Small intestine (tissue), 7 donors: ENCODE data around the gene B4GALT4. TPM values are rescaled to one million over a fixed set of nuclear protein-coding genes. Genes with fewer than 3 reads are reported as not detected.
"Not testable (repeated sequence)": the region's sequence is repeated elsewhere in the genome, so short reads cannot be mapped to it uniquely, and the experiment has no call there.

Experiments used
- DNase-seq, 2 donors: peaks; one replicate each; pipeline versions ENCODE4 v3.0.0 to v3.0.0-alpha.2; 2013
- FAIRE-seq: peaks from 2 replicates; lab custom pipeline; 2012; peaks lifted over from hg19 to GRCh38; lab: Jason Lieb, UNC
- H3K27ac ChIP-seq, 3 donors: one replicate each; pipeline ENCODE4 v1.5.1; 2013; ENCODE audit warnings: low read length in 2 of 3, mild to moderate bottlenecking in 2 of 3, control low read depth in 1 of 3, inconsistent platforms in 1 of 3, low read depth in 1 of 3, moderate library complexity in 1 of 3
- H3K27me3 ChIP-seq, 3 donors: one replicate each; pipeline ENCODE4 v1.6.1; 2013; ENCODE audit warnings: low read length in 3 of 3, inconsistent platforms in 1 of 3; ENCODE audit not compliant: control insufficient read depth in 3 of 3, insufficient read depth in 3 of 3
- H3K36me3 ChIP-seq, 3 donors: one replicate each; pipeline ENCODE4 v1.6.1; 2013; ENCODE audit warnings: low read length in 3 of 3, inconsistent platforms in 1 of 3, low read depth in 1 of 3, mild to moderate bottlenecking in 1 of 3, moderate library complexity in 1 of 3; ENCODE audit not compliant: control insufficient read depth in 3 of 3, insufficient read depth in 2 of 3
- H3K4me1 ChIP-seq, 3 donors: one replicate each; pipeline ENCODE4 v1.6.1; 2013; ENCODE audit warnings: low read length in 2 of 3, inconsistent platforms in 1 of 3, low read depth in 1 of 3, mild to moderate bottlenecking in 1 of 3, moderate library complexity in 1 of 3; ENCODE audit not compliant: control insufficient read depth in 3 of 3, insufficient read depth in 2 of 3
- H3K4me3 ChIP-seq, 3 donors: one replicate each; pipeline ENCODE4 v1.5.1; 2013; ENCODE audit warnings: low read length in 3 of 3, control low read depth in 1 of 3, inconsistent platforms in 1 of 3, low read depth in 1 of 3, mild to moderate bottlenecking in 1 of 3, moderate library complexity in 1 of 3
- H3K9me3 ChIP-seq, 2 donors: one replicate each; pipeline ENCODE4 v1.6.1; 2013; ENCODE audit warnings: low read depth in 1 of 2, low read length in 1 of 2; ENCODE audit not compliant: control insufficient read depth in 2 of 2, insufficient read depth in 1 of 2
- WGBS, 3 donors: extraction: QIAGEN DNeasy Blood & Tissue Kit; methylation state at CpG; one replicate each; pipeline ENCODE4 v1.1.7; 2013; 5-methylcytosine and 5-hydroxymethylcytosine counted together
- polyA plus RNA-seq, 4 donors: library from polyadenylated mRNA; stranded (reverse) in 3 of 4; unstranded in 1 of 4; fragments of 200-250 nt in 3 of 4; fragments of 120-200 nt in 1 of 4; gene quantifications; one replicate each; pipeline versions ENCODE4 v1.2.1 to v1.2.3, GENCODE V29; 2013
- donor health status: healthy with polysubstance abuse.
- donor health status: control.
- donor health status: control.
- donor health status: Bipolar disorder and iron deficiency.
- donor health status: healthy.

The B4GALT4 gene
- polyA plus RNA-seq, 4 donors = 26.2 to 72.2 (median 52.3) TPM

DNA sequence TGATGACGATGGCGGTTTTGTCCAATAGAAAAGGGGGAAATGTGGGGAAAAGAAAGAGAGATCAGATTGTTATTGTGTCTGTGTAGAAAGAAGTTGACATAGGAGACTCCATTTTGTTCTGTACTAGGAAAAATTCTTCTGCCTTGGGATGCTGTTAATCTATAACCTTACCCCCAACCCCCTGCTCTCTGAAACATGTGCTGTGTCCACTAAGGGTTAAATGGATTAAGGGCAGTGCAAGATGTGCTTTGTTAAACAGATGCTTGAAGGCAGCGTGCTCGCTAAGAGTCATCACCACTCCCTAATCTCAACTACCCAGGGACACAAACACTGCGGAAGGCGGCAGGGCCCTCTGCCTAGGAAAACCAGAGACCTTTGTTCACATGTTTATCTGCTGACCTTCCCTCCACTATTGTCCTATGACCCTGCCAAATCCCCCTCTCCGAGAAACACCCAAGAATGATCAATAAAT, 2.4 kb upstream of the B4GALT4 start:
- H3K36me3 ChIP-seq, H3K4me1 ChIP-seq, FAIRE-seq, DNase-seq, H3K4me3 ChIP-seq, H3K27ac ChIP-seq, H3K27me3 ChIP-seq: not testable (repeated sequence)
- peaks cover 0 to 14% of the 10 kb centered on the region in 2 donors for H3K9me3 ChIP-seq
- whole genome bisulfite sequencing, 3 donors = 62 to 63% (median 63%) methylated on average over 5 to 7 of the region's 7 CpGs

DNA sequence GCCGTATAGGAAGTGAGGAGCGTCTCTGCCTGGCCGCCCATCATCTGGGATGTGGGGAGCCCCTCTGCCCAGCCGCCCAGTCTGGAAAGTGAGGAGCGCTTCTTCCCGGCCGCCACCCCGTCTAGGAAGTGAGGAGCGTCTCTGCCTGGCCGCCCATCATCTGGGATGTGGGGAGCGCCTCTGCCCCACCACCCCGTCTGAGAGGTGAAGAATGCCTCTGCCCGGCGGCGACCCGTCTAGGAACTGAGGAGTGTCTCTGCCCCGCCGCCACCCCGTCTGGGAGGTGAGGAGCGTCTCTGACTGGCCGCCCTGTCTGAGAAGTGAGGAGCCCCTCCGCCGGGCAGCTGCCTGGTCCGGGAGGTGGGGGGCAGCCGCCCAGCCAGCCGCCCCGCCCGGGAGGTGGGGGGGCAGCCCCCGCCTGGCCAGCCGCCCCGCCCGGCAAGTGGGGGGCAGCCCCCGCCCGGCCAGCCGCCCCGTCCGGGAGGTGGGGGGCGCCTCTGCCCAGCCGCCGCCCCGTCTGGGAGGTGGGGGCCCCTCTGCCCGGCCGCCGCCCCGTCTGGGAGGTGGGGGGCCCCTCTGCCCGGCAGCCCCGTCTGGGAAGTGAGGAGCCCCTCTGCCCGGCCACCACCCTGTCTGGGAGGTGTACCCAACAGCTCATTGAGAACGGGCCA, 1.8 kb upstream of the B4GALT4 start:
- not testable (repeated sequence) for DNase-seq, H3K27me3 ChIP-seq, H3K27ac ChIP-seq, H3K4me3 ChIP-seq, FAIRE-seq, H3K4me1 ChIP-seq, H3K36me3 ChIP-seq
- H3K9me3 ChIP-seq = peaks cover 0 to 11% of the 10 kb centered on the region in 2 donors
- 87 to 88% (median 87%) methylated on average over 38 to 49 of the region's 49 CpGs for WGBS, 3 donors

DNA sequence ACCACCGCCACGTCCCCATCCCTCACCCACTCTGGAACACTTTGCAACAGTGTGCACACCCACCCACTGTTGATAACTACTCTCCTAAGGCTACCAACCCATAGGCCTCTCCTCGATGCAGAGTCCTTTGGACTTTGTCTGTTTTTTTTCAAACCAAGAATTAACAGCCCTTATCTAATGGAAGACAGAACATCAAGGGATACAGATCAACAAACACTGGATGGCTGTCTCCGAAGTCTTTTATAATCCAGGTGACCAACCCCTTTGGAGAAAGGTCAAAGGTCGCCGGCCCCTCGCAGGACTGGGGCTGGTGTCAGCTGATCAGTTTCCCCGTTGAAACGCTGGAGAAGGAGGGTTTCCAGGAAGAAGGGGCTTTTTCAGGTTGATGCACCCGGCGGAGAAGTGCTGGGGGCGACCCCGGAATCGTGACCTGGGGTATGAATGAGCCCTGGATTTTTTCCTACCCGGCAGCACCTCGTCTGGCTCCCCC, 532 bp downstream of the B4GALT4 start:
- WGBS, 3 donors = 2 to 4% (median 2%) methylated on average over 10 to 16 of the region's 16 CpGs
- Histone ChIP-seq H3K9me3 (peaks cover 0 to 5% of the 10 kb centered on the region in 2 donors), H3K4me1 (peaks cover 0 to 10% (median 4%) of the 10 kb centered on the region in 3 donors), H3K27ac (peak overlapping the region; percentile 94 to 98 (median 97)), H3K27me3 (no peaks in the 10 kb centered on the region), H3K4me3 (peak overlapping the region; percentile 68 to 90 (median 74)), H3K36me3 (peaks cover 0 to 7% (median 4%) of the 10 kb centered on the region in 3 donors)
- DNase-seq (peak; percentile 90 to 93), FAIRE-seq (no peak)

DNA sequence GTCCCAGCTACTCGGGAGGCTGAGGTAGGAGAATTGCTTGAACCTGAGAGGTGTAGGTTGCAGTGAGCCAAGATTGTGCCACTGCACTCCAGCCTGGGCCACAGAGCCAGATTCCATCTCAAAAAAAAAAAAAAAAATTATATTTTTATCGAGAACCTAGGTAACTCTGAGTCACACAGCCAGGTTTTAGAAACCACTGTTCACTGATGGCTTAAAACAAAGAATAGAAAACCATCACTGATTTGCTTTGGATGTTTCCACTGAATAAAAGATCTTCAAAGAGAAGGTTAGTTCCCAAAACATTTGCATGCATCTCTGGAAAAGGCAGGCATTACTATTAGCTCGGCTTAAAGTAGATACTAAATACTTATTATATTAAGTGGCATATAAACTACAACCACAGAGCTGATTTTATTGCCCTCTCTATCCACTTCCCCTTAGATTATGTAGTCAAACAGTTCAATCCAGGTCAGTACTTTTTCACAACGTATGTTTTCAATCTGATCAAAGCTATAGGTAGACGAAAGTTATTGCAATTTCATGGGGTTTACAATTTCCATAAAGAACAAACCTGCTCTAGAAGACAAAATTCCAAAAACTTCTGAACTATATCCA, 1.4 kb downstream of the B4GALT4 start:
- Histone ChIP-seq H3K27me3 (no peaks in the 10 kb centered on the region), H3K4me3 (peak overlapping the region; percentile 68 to 90 (median 74)), H3K27ac (peak overlapping the region; percentile 94 to 98 (median 97)), H3K9me3 (peaks cover 0 to 2% of the 10 kb centered on the region in 2 donors), H3K36me3 (peaks cover 0 to 7% (median 5%) of the 10 kb centered on the region in 3 donors), H3K4me1 (peaks cover 0 to 10% (median 4%) of the 10 kb centered on the region in 3 donors)
- FAIRE-seq (no peak), DNase-seq (peak; percentile 46 to 66)
- WGBS, 3 donors = 14 to 43% (median 19%) methylated on average over 5 of the region's 5 CpGs

DNA sequence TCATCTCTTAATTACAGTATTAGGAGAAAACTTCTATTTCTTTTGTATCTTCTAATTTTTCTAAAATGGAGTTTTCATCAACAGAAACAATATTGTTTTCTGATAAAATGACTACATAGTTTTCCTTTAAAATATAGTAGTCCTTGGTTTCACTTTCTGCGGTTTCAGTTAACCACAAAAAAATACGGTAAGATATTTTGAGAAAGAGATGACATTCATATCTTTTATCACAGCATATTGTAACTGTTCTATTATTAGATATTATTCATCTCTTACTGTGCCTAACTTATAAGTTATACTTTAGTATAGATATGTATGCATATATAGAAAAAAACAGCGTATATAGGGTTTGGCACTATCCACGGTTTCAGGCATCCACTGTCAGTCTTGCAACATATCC, 2.3 kb downstream of the B4GALT4 start:
- FAIRE-seq = no peak
- H3K4me1 ChIP-seq = peaks cover 3 to 10% (median 4%) of the 10 kb centered on the region in 3 donors
- H3K27me3 ChIP-seq = no peaks in the 10 kb centered on the region
- 29 to 49% (median 32%) methylated on average over 4 of the region's 4 CpGs for WGBS, 3 donors
- H3K36me3 ChIP-seq = peaks cover 0 to 14% (median 9%) of the 10 kb centered on the region in 3 donors
- H3K4me3 ChIP-seq = peak overlapping the region in 2 of 3 donors; percentile 68 to 90
- DNase-seq = no peak
- peaks cover 0 to 2% of the 10 kb centered on the region in 2 donors for H3K9me3 ChIP-seq
- peak overlapping the region in 1 of 3 donors; percentile 94 for H3K27ac ChIP-seq

DNA sequence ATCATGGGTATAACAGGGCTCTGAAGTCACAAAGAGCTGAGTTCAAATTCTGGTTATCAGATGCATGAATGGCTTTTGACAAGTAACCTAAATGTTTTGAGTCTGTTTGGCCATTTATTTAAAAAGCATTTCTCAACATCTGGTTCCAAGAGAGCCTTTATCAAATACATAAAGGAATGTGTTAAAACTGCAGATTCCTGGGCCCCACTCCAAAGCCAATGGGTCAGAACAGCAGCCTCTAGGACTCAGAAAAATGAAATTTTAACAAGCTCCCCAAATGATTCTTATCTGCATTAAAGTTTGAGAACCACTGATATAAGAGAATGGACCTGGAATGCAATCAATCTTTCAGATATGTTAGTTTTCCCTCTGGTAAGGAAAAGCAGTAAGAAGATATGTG, 3.4 kb downstream of the B4GALT4 start:
- no peak overlapping the region for H3K27ac ChIP-seq
- peaks cover 0 to under 1% of the 10 kb centered on the region in 2 donors for H3K9me3 ChIP-seq
- H3K4me1 ChIP-seq = peaks cover 3 to 10% (median 4%) of the 10 kb centered on the region in 3 donors
- FAIRE-seq (no peak), DNase-seq (no peak)
- H3K27me3 ChIP-seq = no peaks in the 10 kb centered on the region
- H3K36me3 ChIP-seq = peaks cover 4 to 22% (median 16%) of the 10 kb centered on the region in 3 donors
- no peak overlapping the region for H3K4me3 ChIP-seq

DNA sequence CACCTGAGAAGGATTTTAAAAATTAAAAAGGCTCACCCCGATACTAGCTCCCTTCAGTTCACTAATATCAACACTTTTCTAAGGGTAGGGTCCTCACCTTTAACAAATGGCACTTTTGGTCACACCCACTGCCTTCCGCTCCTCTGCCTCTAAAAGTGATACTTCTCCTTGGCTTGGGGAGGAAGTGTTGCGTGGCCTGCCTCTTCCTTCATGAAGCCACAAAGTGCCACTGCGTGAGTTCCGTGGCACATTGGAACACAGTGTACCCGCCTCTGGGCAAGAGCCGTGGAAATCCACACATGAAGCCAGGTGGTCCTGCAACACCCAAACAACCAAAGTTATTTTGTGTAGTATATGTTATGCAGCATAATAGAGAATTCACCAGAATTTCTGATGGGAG, 3.9 kb downstream of the B4GALT4 start:
- DNase-seq (no peak), FAIRE-seq (no peak)
- Histone ChIP-seq H3K27me3 (no peaks in the 10 kb centered on the region), H3K36me3 (peaks cover 4 to 24% (median 16%) of the 10 kb centered on the region in 3 donors), H3K4me3 (no peak overlapping the region), H3K9me3 (no peaks in the 10 kb centered on the region), H3K4me1 (peaks cover 3 to 10% (median 4%) of the 10 kb centered on the region in 3 donors), H3K27ac (no peak overlapping the region)
- WGBS, 3 donors = 71 to 81% (median 78%) methylated on average over 7 of the region's 7 CpGs

DNA sequence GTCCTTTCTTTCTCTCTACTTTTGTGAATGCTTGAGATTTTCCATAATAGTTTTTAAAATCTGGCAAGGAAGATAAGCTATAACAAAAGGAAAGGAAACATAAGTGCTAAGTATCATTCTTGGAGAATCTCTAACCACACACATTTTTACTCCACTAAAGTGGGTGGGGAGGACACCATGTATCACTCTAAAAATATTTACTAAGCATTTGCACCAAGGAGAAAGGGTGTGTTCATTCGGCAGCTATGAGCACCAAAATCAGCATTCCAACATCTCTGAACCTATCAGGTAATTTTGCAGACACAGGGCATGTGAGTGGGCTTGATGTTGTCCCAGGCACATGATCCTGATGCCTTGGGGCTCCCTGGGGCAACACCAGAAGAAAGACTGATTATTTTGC, 5.5 kb downstream of the B4GALT4 start:
- 74 to 87% (median 75%) methylated on average over 1 of the region's 1 CpG for WGBS, 3 donors
- Histone ChIP-seq H3K9me3 (no peaks in the 10 kb centered on the region), H3K27ac (no peak overlapping the region), H3K4me1 (peaks cover 3 to 10% (median 4%) of the 10 kb centered on the region in 3 donors), H3K4me3 (no peak overlapping the region), H3K36me3 (peaks cover 4 to 28% (median 18%) of the 10 kb centered on the region in 3 donors), H3K27me3 (no peaks in the 10 kb centered on the region)
- DNase-seq (no peak), FAIRE-seq (no peak)
